Breast epithelium (tissue), 4 donors: ENCODE data around the gene FRMD5. TPM values are rescaled to one million over a fixed set of nuclear protein-coding genes. Genes with fewer than 3 reads are reported as not detected.

ENCODE experiments used
- DNase-seq, 2 donors: peaks; one replicate each; pipeline ENCODE4 v3.0.0-alpha.2; 2019; ENCODE audit warnings: low spot score in 2 of 2
- H3K27ac ChIP-seq, 2 donors: fragments of 200-600 bp; sonication (generic) in 1 of 2; one replicate each; pipeline ENCODE4 v1.5.1; 2016 to 2019; ENCODE audit warnings: mild to moderate bottlenecking in 1 of 2
- H3K27me3 ChIP-seq, 2 donors: fragments of 200-600 bp; sonication (generic) in 1 of 2; one replicate each; pipeline versions ENCODE4 v1.5.1 to v1.6.0; 2017 to 2019; ENCODE audit warnings: control low read depth in 1 of 2, mild to moderate bottlenecking in 1 of 2
- H3K36me3 ChIP-seq: fragments of 200-600 bp; one replicate; pipeline ENCODE4 v1.5.1; 2019
- H3K4me1 ChIP-seq, 2 donors: fragments of 200-600 bp; sonication (generic); one replicate each; pipeline ENCODE4 v1.5.1; 2016 to 2019; ENCODE audit warnings: control low read depth in 1 of 2
- H3K4me3 ChIP-seq, 3 donors: fragments of 200-600 bp; sonication (generic); 1 replicate in 2 of 3; 2 replicates in 1 of 3; pipeline ENCODE4 v1.5.1; 2016 to 2019; ENCODE audit warnings: mild to moderate bottlenecking in 3 of 3, moderate library complexity in 2 of 3
- H3K9me3 ChIP-seq, 2 donors: fragments of 200-600 bp; sonication (generic) in 1 of 2; one replicate each; pipeline ENCODE4 v1.5.1; 2016 to 2019; ENCODE audit warnings: control low read depth in 1 of 2
- POLR2A ChIP-seq: fragments of 450-650 bp; IDR thresholded peaks from one replicate; pipeline ENCODE4 v1.6.1; 2016; ENCODE audit warnings: antibody characterized with exemption, mild to moderate bottlenecking, moderate library complexity
- POLR2AphosphoS5 ChIP-seq, 3 donors: sonication (generic); formaldehyde crosslinking; IDR thresholded peaks; one replicate each; pipeline ENCODE4 v1.6.1; 2017; ENCODE audit warnings: antibody characterized with exemption in 3 of 3
- intact Hi-C: fragments of 100-400 bp; cut with DNase I; formaldehyde crosslinking; loops from one replicate; pipeline ENCODE4 v1.15.1; 2023; ENCODE audit warnings: low total_unique reads
- total RNA-seq, 3 donors: library from RNA; depleted of rRNA; stranded (reverse); fragments of >200 nt; gene quantifications; one replicate each; pipeline ENCODE4 v1.1.0, GENCODE V29; 2016
- TF ChIP-seq, protein P1 (sequence below), 3 donors: fragments of 450-650 bp; IDR thresholded peaks; one replicate each; pipeline ENCODE4 v1.5.1; 2016 to 2017; ENCODE audit warnings: antibody characterized with exemption in 3 of 3, mild to moderate bottlenecking in 3 of 3, moderate library complexity in 3 of 3

FRMD5 gene
- total RNA-seq, 3 donors from 2014 or later: 0.66 to 1.6 TPM; not detected in 1

GRCh38 chr15:43998607-43999006, 196.5 kb downstream of the FRMD5 start:
- no peak for DNase-seq
- Histone ChIP-seq H3K9me3 (no peaks in the 10 kb centered on the region), H3K4me3 (no peak overlapping the region), H3K27me3 (no peaks in the 10 kb centered on the region), H3K36me3 (no peaks in the 10 kb centered on the region), H3K27ac (no peak overlapping the region), H3K4me1 (no peaks in the 10 kb centered on the region)
- TF ChIP-seq POLR2A (no peak), POLR2AphosphoS5 (IDR thresholded peaks at IDR 0.05) (no peak)
- TF ChIP-seq, protein P1, sequence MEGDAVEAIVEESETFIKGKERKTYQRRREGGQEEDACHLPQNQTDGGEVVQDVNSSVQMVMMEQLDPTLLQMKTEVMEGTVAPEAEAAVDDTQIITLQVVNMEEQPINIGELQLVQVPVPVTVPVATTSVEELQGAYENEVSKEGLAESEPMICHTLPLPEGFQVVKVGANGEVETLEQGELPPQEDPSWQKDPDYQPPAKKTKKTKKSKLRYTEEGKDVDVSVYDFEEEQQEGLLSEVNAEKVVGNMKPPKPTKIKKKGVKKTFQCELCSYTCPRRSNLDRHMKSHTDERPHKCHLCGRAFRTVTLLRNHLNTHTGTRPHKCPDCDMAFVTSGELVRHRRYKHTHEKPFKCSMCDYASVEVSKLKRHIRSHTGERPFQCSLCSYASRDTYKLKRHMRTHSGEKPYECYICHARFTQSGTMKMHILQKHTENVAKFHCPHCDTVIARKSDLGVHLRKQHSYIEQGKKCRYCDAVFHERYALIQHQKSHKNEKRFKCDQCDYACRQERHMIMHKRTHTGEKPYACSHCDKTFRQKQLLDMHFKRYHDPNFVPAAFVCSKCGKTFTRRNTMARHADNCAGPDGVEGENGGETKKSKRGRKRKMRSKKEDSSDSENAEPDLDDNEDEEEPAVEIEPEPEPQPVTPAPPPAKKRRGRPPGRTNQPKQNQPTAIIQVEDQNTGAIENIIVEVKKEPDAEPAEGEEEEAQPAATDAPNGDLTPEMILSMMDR (IDR thresholded peaks at IDR 0.05): no peak
- intact Hi-C loops: no loop called here

- DNase-seq: no peak
- no peaks in the 10 kb centered on the region for H3K4me1 ChIP-seq
- TF ChIP-seq POLR2AphosphoS5 (IDR thresholded peaks at IDR 0.05) (no peak), POLR2A (no peak)
- TF ChIP-seq, protein P1 (IDR thresholded peaks at IDR 0.05): no peak
- no peak overlapping the region for H3K27ac ChIP-seq
- no peak overlapping the region for H3K4me3 ChIP-seq
- H3K36me3 ChIP-seq: no peaks in the 10 kb centered on the region
- intact Hi-C loops: no loop called here
- H3K9me3 ChIP-seq: no peaks in the 10 kb centered on the region
- no peaks in the 10 kb centered on the region for H3K27me3 ChIP-seq
Observed at GRCh38 chr15:43991206-43991605, 203.9 kb downstream of the FRMD5 start.

GRCh38 chr15:43989938-43990337, 205.1 kb downstream of the FRMD5 start:
- no peaks in the 10 kb centered on the region for H3K4me1 ChIP-seq
- no peak overlapping the region for H3K27ac ChIP-seq
- no peak for DNase-seq
- no peaks in the 10 kb centered on the region for H3K27me3 ChIP-seq
- no peak overlapping the region for H3K4me3 ChIP-seq
- intact Hi-C loops: no loop called here
- TF ChIP-seq, protein P1 (IDR thresholded peaks at IDR 0.05): no peak
- TF ChIP-seq POLR2AphosphoS5 (IDR thresholded peaks at IDR 0.05): no peak
- no peak for TF ChIP-seq POLR2A
- no peaks in the 10 kb centered on the region for H3K36me3 ChIP-seq
- H3K9me3 ChIP-seq: no peaks in the 10 kb centered on the region

DNA sequence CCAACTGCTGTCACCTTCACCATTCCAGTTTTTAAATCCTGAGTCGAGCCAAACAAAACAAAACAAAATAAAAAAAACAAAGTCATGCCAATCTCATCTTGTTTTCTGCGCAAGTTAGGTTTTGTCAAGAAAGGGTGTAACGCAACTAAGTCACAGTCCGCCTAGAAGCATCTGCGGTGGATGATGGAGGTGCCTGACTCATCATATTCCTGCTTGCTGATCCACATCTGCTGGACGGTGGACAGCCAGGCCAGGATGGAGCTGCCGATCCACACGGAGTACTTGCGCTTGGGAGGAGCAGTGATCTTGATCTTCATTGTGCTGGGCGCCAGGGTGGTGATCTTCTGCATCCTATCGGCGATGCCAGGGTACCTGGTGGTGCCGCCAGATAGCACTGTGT, 206.2 kb downstream of the FRMD5 start:
- TF ChIP-seq POLR2A (no peak), POLR2AphosphoS5 (IDR thresholded peaks at IDR 0.05) (no peak)
- TF ChIP-seq, protein P1 (IDR thresholded peaks at IDR 0.05): no peak
- no peaks in the 10 kb centered on the region for H3K9me3 ChIP-seq
- H3K27me3 ChIP-seq: no peaks in the 10 kb centered on the region
- no peaks in the 10 kb centered on the region for H3K4me1 ChIP-seq
- H3K4me3 ChIP-seq: no peak overlapping the region
- no peaks in the 10 kb centered on the region for H3K36me3 ChIP-seq
- H3K27ac ChIP-seq: no peak overlapping the region
- DNase-seq: no peak
- intact Hi-C loops: no loop called here

DNA sequence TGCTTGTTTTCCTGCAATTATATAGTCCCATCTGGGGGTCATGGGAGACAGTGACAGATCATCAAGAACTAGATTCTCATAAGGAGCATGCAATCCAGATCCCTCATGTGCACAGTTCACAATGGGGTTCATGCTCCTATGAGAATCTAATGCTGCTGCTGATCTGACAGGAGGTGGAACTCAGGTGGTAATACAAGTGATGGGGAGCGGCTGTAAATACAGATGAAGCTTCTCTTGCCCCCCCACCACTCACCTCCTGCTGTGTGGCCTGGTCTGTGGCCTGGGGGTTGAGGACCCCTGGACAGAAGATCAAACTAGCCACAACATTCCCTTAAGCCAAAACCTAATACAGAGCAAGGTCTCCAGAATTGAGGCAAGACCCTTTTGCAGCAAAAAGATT, 207.1 kb downstream of the FRMD5 start:
- Histone ChIP-seq H3K27me3 (no peaks in the 10 kb centered on the region), H3K9me3 (no peaks in the 10 kb centered on the region), H3K4me1 (no peaks in the 10 kb centered on the region), H3K36me3 (no peaks in the 10 kb centered on the region), H3K27ac (no peak overlapping the region), H3K4me3 (no peak overlapping the region)
- TF ChIP-seq POLR2A (no peak), POLR2AphosphoS5 (IDR thresholded peaks at IDR 0.05) (no peak)
- TF ChIP-seq, protein P1 (IDR thresholded peaks at IDR 0.05): no peak
- DNase-seq: no peak
- intact Hi-C loops: no loop called here
